WTC11 (cell line): Measurements from ENCODE around the gene ENKUR. TPM values are rescaled to one million over a fixed set of nuclear protein-coding genes. Genes with fewer than 3 reads are reported as not detected.

Source experiments
- ATAC-seq: fragments of 200-7000 bp; cut with Tn5 transposase; 2 replicates; pipeline ENCODE4 v1.10.0; 2021; ENCODE audit warnings: mild to moderate bottlenecking, moderate library complexity
- CTCF ChIA-PET: fragments of 300-600 bp; sonication (Branson Sonifier 250); formaldehyde crosslinking; loops from one replicate; lab custom pipeline; 2021; ENCODE audit warnings: antibody characterized with exemption; lab: Charles Lee
- POLR2A ChIA-PET: fragments of 350-600 bp; sonication (Branson Sonifier 250); formaldehyde crosslinking; loops from one replicate; lab custom pipeline; 2021; ENCODE audit warnings: antibody characterized with exemption; lab: Charles Lee
- DNase-seq: peaks from one replicate; pipeline ENCODE4 v3.0.0; 2021; ENCODE audit warnings: low spot score
- H3K27ac Mint-ChIP-seq: 2 replicates; pipeline ENCODE4 v1.8.0; 2021; ENCODE audit warnings: mixed read lengths
- H3K27me3 Mint-ChIP-seq: 2 replicates; pipeline ENCODE4 v1.8.0; 2021; ENCODE audit warnings: low read depth, mild to moderate bottlenecking, moderate library complexity, mixed read lengths
- H3K36me3 Mint-ChIP-seq: 2 replicates; pipeline ENCODE4 v1.8.0; 2021; ENCODE audit warnings: mixed read lengths
- H3K4me1 Mint-ChIP-seq: 2 replicates; pipeline ENCODE4 v1.8.0; 2022; ENCODE audit warnings: mixed read lengths
- H3K4me3 Mint-ChIP-seq: 2 replicates; pipeline ENCODE4 v1.8.0; 2021; ENCODE audit warnings: mild to moderate bottlenecking, moderate library complexity, mixed read lengths
- H3K9me3 Mint-ChIP-seq: 2 replicates; pipeline ENCODE4 v1.8.0; 2021; ENCODE audit warnings: mixed read lengths
- AR ChIP-seq: fragments of 250-450 bp; sonication (Bioruptor Pico); IDR thresholded peaks from 2 replicates; pipeline ENCODE4 v1.9.0; 2021; ENCODE audit warnings: mild to moderate bottlenecking
- CBFB ChIP-seq: sonication (generic); formaldehyde crosslinking; IDR thresholded peaks from 2 replicates; pipeline ENCODE4 v1.8.1; 2022; ENCODE audit warnings: mild to moderate bottlenecking, low read depth, missing genetic modification reagents
- CDX4 ChIP-seq: fragments of 250-450 bp; sonication (Bioruptor Pico); IDR thresholded peaks from 2 replicates; pipeline ENCODE4 v1.9.0; 2021; ENCODE audit warnings: moderate library complexity, mild to moderate bottlenecking, inconsistent platforms, borderline replicate concordance
- CREB1 ChIP-seq: sonication (generic); formaldehyde crosslinking; IDR thresholded peaks from 2 replicates; pipeline ENCODE4 v1.8.0; 2023; ENCODE audit warnings: mild to moderate bottlenecking, missing genetic modification reagents
- FOXJ3 ChIP-seq: sonication (generic); formaldehyde crosslinking; IDR thresholded peaks from 2 replicates; pipeline ENCODE4 v1.9.0; 2021; ENCODE audit warnings: missing genetic modification reagents, mild to moderate bottlenecking, borderline replicate concordance
- GRHL2 ChIP-seq: fragments of 250-450 bp; sonication (Bioruptor Pico); IDR thresholded peaks from 2 replicates; pipeline ENCODE4 v1.8.0; 2022; ENCODE audit warnings: mild to moderate bottlenecking, moderate library complexity; ENCODE audit not compliant: insufficient replicate concordance, severe bottlenecking
- GTF2I ChIP-seq: fragments of 250-450 bp; sonication (Bioruptor Pico); conservative IDR thresholded peaks from 2 replicates; pipeline ENCODE4 v1.4.0; 2021; ENCODE audit warnings: mild to moderate bottlenecking
- HMGA2 ChIP-seq: fragments of 250-450 bp; sonication (Bioruptor Pico); IDR thresholded peaks from 2 replicates; pipeline ENCODE4 v1.4.0; 2021; ENCODE audit warnings: mild to moderate bottlenecking, moderate library complexity
- JAZF1 ChIP-seq: fragments of 250-450 bp; sonication (Bioruptor Pico); IDR thresholded peaks from 2 replicates; pipeline ENCODE4 v1.9.0; 2021; ENCODE audit warnings: moderate library complexity, mild to moderate bottlenecking, inconsistent platforms
- JUN ChIP-seq: sonication (generic); formaldehyde crosslinking; IDR thresholded peaks from 2 replicates; pipeline ENCODE4 v1.8.0; 2023; ENCODE audit warnings: mild to moderate bottlenecking, missing genetic modification reagents
- RELA ChIP-seq: sonication (generic); formaldehyde crosslinking; IDR thresholded peaks from 2 replicates; pipeline ENCODE4 v1.8.1; 2022; ENCODE audit warnings: missing genetic modification reagents, mild to moderate bottlenecking, borderline replicate concordance
- SMAD3 ChIP-seq: sonication (generic); formaldehyde crosslinking; IDR thresholded peaks from 2 replicates; pipeline ENCODE4 v1.8.0; 2022; ENCODE audit warnings: missing genetic modification reagents, mild to moderate bottlenecking, borderline replicate concordance
- SP1 ChIP-seq: sonication (generic); formaldehyde crosslinking; conservative IDR thresholded peaks from 2 replicates; pipeline ENCODE4 v1.8.1; 2022; ENCODE audit warnings: missing genetic modification reagents
- TEAD1 ChIP-seq: sonication (generic); formaldehyde crosslinking; IDR thresholded peaks from 2 replicates; pipeline ENCODE4 v1.8.0; 2022; ENCODE audit warnings: mild to moderate bottlenecking, missing genetic modification reagents
- ZNF263 ChIP-seq: sonication (generic); formaldehyde crosslinking; IDR thresholded peaks from 2 replicates; pipeline ENCODE4 v1.8.1; 2022; ENCODE audit warnings: low read depth, mild to moderate bottlenecking, moderate library complexity, missing genetic modification reagents
- ZNF317 ChIP-seq: sonication (generic); formaldehyde crosslinking; IDR thresholded peaks from 2 replicates; pipeline ENCODE4 v1.8.1; 2023; ENCODE audit warnings: low read depth, mild to moderate bottlenecking, moderate library complexity, missing genetic modification reagents, borderline replicate concordance
- ZNF416 ChIP-seq: fragments of 250-450 bp; sonication (Bioruptor Pico); IDR thresholded peaks from 2 replicates; pipeline ENCODE4 v1.9.0; 2021; ENCODE audit warnings: mild to moderate bottlenecking, inconsistent platforms
- total RNA-seq: library from RNA; stranded (reverse); gene quantifications from 3 replicates; pipeline ENCODE4 v1.2.3, GENCODE V29; 2021
- TF ChIP-seq, protein P1 (sequence below): sonication (generic); formaldehyde crosslinking; IDR thresholded peaks from 2 replicates; pipeline ENCODE4 v1.8.1; 2022; ENCODE audit warnings: mild to moderate bottlenecking, moderate library complexity, missing genetic modification reagents
- TF ChIP-seq, protein P2 (sequence below): sonication (generic); formaldehyde crosslinking; IDR thresholded peaks from 2 replicates; pipeline ENCODE4 v1.8.0; 2022; ENCODE audit warnings: mild to moderate bottlenecking, missing genetic modification reagents
- TF ChIP-seq, protein P3 (sequence below): sonication (generic); formaldehyde crosslinking; IDR thresholded peaks from 2 replicates; pipeline ENCODE4 v1.8.1; 2022; ENCODE audit warnings: low read depth, missing genetic modification reagents, borderline replicate concordance

Gene ENKUR
- total RNA-seq, 1 experiment from 2014 or later = not detected

DNA sequence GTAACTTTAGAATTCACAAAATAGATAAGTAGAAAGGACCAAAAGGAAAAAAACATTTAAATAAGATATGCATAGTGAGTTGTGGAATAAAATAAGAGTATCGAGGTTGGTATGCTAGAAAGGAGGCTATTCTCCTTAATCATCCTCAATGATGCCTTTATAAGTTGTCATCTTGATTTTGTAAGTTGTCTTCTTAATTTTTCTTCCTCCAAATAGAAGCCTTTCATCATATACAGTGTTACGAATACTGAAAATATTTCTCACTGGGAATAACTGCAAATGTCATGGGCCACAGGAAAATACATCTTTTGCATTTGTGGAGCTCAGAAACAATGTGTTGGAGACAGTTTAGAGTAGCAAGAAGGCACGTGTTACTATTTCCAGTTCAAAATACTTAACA lies 32.0 kb downstream of the ENKUR start:
- Mint-ChIP-seq H3K27me3 (no peaks in the 10 kb centered on the region), H3K4me3 (no peak overlapping the region), H3K36me3 (no peaks in the 10 kb centered on the region), H3K4me1 (peaks cover 5% of the 10 kb centered on the region; the same call in 1 of the 2 replicates), H3K27ac (no peak overlapping the region), H3K9me3 (peaks cover 6% of the 10 kb centered on the region)
- ATAC-seq (no peak), DNase-seq (no peak)
- POLR2A ChIA-PET = interaction anchor here (0.7 kb wide), 1 partner anchor 21 kb away, joined by 5 read pairs; no protein-coding TSS in a partner anchor
- CTCF ChIA-PET = no interaction called here
- no peak for TF ChIP-seq HMGA2 (CRISPR knock-in tag)
- no peak for TF ChIP-seq SP1 (CRISPR knock-in tag)
- no peak for TF ChIP-seq GRHL2 (CRISPR knock-in tag)
- TF ChIP-seq, protein P1, sequence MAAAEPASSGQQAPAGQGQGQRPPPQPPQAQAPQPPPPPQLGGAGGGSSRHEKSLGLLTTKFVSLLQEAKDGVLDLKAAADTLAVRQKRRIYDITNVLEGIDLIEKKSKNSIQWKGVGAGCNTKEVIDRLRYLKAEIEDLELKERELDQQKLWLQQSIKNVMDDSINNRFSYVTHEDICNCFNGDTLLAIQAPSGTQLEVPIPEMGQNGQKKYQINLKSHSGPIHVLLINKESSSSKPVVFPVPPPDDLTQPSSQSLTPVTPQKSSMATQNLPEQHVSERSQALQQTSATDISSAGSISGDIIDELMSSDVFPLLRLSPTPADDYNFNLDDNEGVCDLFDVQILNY (CRISPR knock-in tag) = no peak
- TF ChIP-seq, all 79 proteins: peak for 0

DNA sequence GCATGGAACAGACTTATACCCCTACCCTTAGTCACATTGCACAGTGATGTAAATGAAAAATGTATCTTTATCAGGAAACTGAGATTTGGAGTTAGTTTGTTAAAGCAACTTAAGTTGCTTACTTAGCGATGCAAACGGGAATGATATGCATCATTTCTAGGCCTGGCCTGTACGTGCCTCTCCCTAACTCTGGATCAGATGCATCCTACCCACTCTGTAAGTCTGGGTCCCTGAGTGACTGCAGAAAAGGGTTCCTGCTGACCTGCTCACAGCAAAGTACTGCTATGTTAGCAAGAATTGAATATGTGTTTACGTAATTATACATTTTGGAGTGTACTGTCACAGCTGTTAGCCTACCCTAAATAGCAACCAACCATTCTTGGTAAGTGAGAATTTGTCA lies 32.8 kb downstream of the ENKUR start:
- CTCF ChIA-PET = no interaction called here
- peaks cover 5% of the 10 kb centered on the region; the same call in 1 of the 2 replicates for H3K4me1 Mint-ChIP-seq
- H3K27ac Mint-ChIP-seq = no peak overlapping the region
- no peaks in the 10 kb centered on the region; the same call in 1 of the 2 replicates for H3K27me3 Mint-ChIP-seq
- peaks cover 6% of the 10 kb centered on the region for H3K9me3 Mint-ChIP-seq
- ATAC-seq = no peak
- no peak overlapping the region for H3K4me3 Mint-ChIP-seq
- POLR2A ChIA-PET = no interaction called here
- TF ChIP-seq, protein P2, sequence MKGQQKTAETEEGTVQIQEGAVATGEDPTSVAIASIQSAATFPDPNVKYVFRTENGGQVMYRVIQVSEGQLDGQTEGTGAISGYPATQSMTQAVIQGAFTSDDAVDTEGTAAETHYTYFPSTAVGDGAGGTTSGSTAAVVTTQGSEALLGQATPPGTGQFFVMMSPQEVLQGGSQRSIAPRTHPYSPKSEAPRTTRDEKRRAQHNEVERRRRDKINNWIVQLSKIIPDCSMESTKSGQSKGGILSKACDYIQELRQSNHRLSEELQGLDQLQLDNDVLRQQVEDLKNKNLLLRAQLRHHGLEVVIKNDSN (CRISPR knock-in tag) = no peak
- no peak for TF ChIP-seq ZNF263 (CRISPR knock-in tag)
- TF ChIP-seq CDX4 (CRISPR knock-in tag) = no peak
- TF ChIP-seq CBFB = no peak
- no peaks in the 10 kb centered on the region for H3K36me3 Mint-ChIP-seq
- DNase-seq = no peak

- CTCF ChIA-PET = no interaction called here
- POLR2A ChIA-PET = no interaction called here
- no peak overlapping the region for H3K4me3 Mint-ChIP-seq
- TF ChIP-seq TEAD1 (CRISPR knock-in tag) (no peak), JUN (no peak), FOXJ3 (CRISPR knock-in tag) (no peak), JAZF1 (no peak), GTF2I (CRISPR knock-in tag) (no peak), SMAD3 (CRISPR knock-in tag) (no peak), ZNF317 (CRISPR knock-in tag) (no peak), AR (CRISPR knock-in tag) (no peak), RELA (CRISPR knock-in tag) (no peak), ZNF416 (CRISPR knock-in tag) (no peak), CREB1 (CRISPR knock-in tag) (no peak)
- TF ChIP-seq, protein P3, sequence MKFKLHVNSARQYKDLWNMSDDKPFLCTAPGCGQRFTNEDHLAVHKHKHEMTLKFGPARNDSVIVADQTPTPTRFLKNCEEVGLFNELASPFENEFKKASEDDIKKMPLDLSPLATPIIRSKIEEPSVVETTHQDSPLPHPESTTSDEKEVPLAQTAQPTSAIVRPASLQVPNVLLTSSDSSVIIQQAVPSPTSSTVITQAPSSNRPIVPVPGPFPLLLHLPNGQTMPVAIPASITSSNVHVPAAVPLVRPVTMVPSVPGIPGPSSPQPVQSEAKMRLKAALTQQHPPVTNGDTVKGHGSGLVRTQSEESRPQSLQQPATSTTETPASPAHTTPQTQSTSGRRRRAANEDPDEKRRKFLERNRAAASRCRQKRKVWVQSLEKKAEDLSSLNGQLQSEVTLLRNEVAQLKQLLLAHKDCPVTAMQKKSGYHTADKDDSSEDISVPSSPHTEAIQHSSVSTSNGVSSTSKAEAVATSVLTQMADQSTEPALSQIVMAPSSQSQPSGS (CRISPR knock-in tag) = no peak
- H3K27ac Mint-ChIP-seq = no peak overlapping the region
- H3K9me3 Mint-ChIP-seq = peaks cover 6% of the 10 kb centered on the region
- ATAC-seq = no peak
- no peak for DNase-seq
- peaks cover 5% of the 10 kb centered on the region; the same call in 1 of the 2 replicates for H3K4me1 Mint-ChIP-seq
- no peaks in the 10 kb centered on the region; the same call in 1 of the 2 replicates for H3K27me3 Mint-ChIP-seq
- no peaks in the 10 kb centered on the region for H3K36me3 Mint-ChIP-seq
These were observed 33.4 kb downstream of the ENKUR start for GRCh38 chr10:24982319-24983112.
